GM23248 (cell line): ENCODE measurements around the gene GALNT14.

Experiments
- EZH2 ChIP-seq: fragments of 200-600 bp; sonication (generic); IDR thresholded peaks from 2 replicates; pipeline ENCODE4 v1.6.1; 2018; ENCODE audit warnings: antibody characterized with exemption, mild to moderate bottlenecking; ENCODE audit not compliant: insufficient read depth, poor library complexity, severe bottlenecking
- EZH2phosphoT487 ChIP-seq: fragments of 200-600 bp; sonication (generic); IDR thresholded peaks from 2 replicates; pipeline ENCODE4 v1.6.1; 2018; ENCODE audit warnings: antibody characterized with exemption, moderate library complexity, mild to moderate bottlenecking, low read depth; ENCODE audit not compliant: insufficient read depth

DNA sequence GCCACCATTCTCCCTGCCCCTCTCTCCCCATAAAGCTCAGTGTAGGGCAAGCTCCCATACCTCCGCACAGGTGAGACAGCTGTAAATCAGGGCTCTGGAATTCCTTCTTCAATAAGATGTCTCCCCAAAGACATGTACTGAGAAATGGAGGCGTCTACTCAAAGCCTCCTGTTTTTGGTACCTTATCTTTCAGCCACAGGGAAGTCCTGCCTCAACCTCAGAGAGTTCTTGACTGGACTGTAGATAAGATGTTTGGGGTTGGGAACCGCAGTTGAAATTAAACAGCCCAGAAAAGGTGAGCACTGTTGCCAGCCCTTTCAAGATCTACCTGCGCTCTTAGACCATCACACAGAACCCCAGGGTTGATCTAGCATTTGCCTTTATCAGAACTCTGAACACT is 1.4 kb upstream of the GALNT14 start:
- TF ChIP-seq EZH2 (no peak), EZH2phosphoT487 (no peak)
